Measurements from ENCODE around the gene GPATCH2. TPM values are rescaled to one million over a fixed set of nuclear protein-coding genes. Genes with fewer than 3 reads are reported as not detected.

Gene GPATCH2
- total RNA-seq, 1 donor: 20.6 TPM

GRCh38 chr1:217456261-217456660 lies 174.6 kb downstream of the GPATCH2 start:
- H3K27me3 ChIP-seq (ENCODE audit: insufficient read depth, low read length): no peaks in the 10 kb centered on the region
- no peak overlapping the region for H2AFZ ChIP-seq (ENCODE audit: low read length)
- H3K4me3 ChIP-seq (ENCODE audit: insufficient read depth, low read length): no peak overlapping the region
- no peak for DNase-seq (ENCODE audit: insufficient read length, low spot score, missing footprints)
- no peaks in the 10 kb centered on the region for H3K36me3 ChIP-seq (ENCODE audit: insufficient read depth, low read length)
- H3K4me1 ChIP-seq (ENCODE audit: insufficient read depth, low read length): no peaks in the 10 kb centered on the region
- H4K20me1 ChIP-seq (ENCODE audit: insufficient read depth, low read length): no peaks in the 10 kb centered on the region
- H3K9me3 ChIP-seq (ENCODE audit: low read depth, low read length): no peaks in the 10 kb centered on the region
- no peak overlapping the region for H3K4me2 ChIP-seq (ENCODE audit: insufficient read depth, low read length)
- H3K79me2 ChIP-seq (ENCODE audit: insufficient read depth, low read length): no peaks in the 10 kb centered on the region
- no peak for TF ChIP-seq CTCF (IDR thresholded peaks at IDR 0.05; ENCODE audit: extremely low read depth, low read depth, low read length)
- H3K27ac ChIP-seq (ENCODE audit: low read depth, low read length): no peak overlapping the region

- no peak overlapping the region for H3K27ac ChIP-seq (ENCODE audit: low read depth, low read length)
- H3K79me2 ChIP-seq (ENCODE audit: insufficient read depth, low read length): no peaks in the 10 kb centered on the region
- H3K4me2 ChIP-seq (ENCODE audit: insufficient read depth, low read length): no peak overlapping the region
- no peaks in the 10 kb centered on the region for H3K27me3 ChIP-seq (ENCODE audit: insufficient read depth, low read length)
- H3K9me3 ChIP-seq (ENCODE audit: low read depth, low read length): no peaks in the 10 kb centered on the region
- no peak for TF ChIP-seq CTCF (IDR thresholded peaks at IDR 0.05; ENCODE audit: extremely low read depth, low read depth, low read length)
- H3K36me3 ChIP-seq (ENCODE audit: insufficient read depth, low read length): no peaks in the 10 kb centered on the region
- no peak overlapping the region for H2AFZ ChIP-seq (ENCODE audit: low read length)
- no peaks in the 10 kb centered on the region for H3K4me1 ChIP-seq (ENCODE audit: insufficient read depth, low read length)
- DNase-seq (ENCODE audit: insufficient read length, low spot score, missing footprints): no peak
- H3K4me3 ChIP-seq (ENCODE audit: insufficient read depth, low read length): no peak overlapping the region
- no peaks in the 10 kb centered on the region for H4K20me1 ChIP-seq (ENCODE audit: insufficient read depth, low read length)
Measured at GRCh38 chr1:217453816-217454215, 177.1 kb downstream of the GPATCH2 start.

GRCh38 chr1:217449370-217449769 lies 181.5 kb downstream of the GPATCH2 start:
- Histone ChIP-seq H3K27me3 (ENCODE audit: insufficient read depth, low read length) (no peaks in the 10 kb centered on the region), H4K20me1 (ENCODE audit: insufficient read depth, low read length) (no peaks in the 10 kb centered on the region), H3K4me1 (ENCODE audit: insufficient read depth, low read length) (no peaks in the 10 kb centered on the region), H3K4me2 (ENCODE audit: insufficient read depth, low read length) (no peak overlapping the region), H3K79me2 (ENCODE audit: insufficient read depth, low read length) (no peaks in the 10 kb centered on the region), H3K4me3 (ENCODE audit: insufficient read depth, low read length) (no peak overlapping the region), H2AFZ (ENCODE audit: low read length) (no peak overlapping the region), H3K36me3 (ENCODE audit: insufficient read depth, low read length) (peaks cover 6% of the 10 kb centered on the region), H3K9me3 (ENCODE audit: low read depth, low read length) (no peaks in the 10 kb centered on the region), H3K27ac (ENCODE audit: low read depth, low read length) (no peak overlapping the region)
- no peak for TF ChIP-seq CTCF (IDR thresholded peaks at IDR 0.05; ENCODE audit: extremely low read depth, low read depth, low read length)
- no peak for DNase-seq (ENCODE audit: insufficient read length, low spot score, missing footprints)

- Histone ChIP-seq H3K4me3 (ENCODE audit: insufficient read depth, low read length) (no peak overlapping the region), H4K20me1 (ENCODE audit: insufficient read depth, low read length) (no peaks in the 10 kb centered on the region), H3K4me1 (ENCODE audit: insufficient read depth, low read length) (no peaks in the 10 kb centered on the region), H2AFZ (ENCODE audit: low read length) (no peak overlapping the region), H3K36me3 (ENCODE audit: insufficient read depth, low read length) (peaks cover 6% of the 10 kb centered on the region), H3K27me3 (ENCODE audit: insufficient read depth, low read length) (no peaks in the 10 kb centered on the region), H3K27ac (ENCODE audit: low read depth, low read length) (no peak overlapping the region), H3K79me2 (ENCODE audit: insufficient read depth, low read length) (no peaks in the 10 kb centered on the region), H3K9me3 (ENCODE audit: low read depth, low read length) (no peaks in the 10 kb centered on the region), H3K4me2 (ENCODE audit: insufficient read depth, low read length) (no peak overlapping the region)
- TF ChIP-seq CTCF (IDR thresholded peaks at IDR 0.05; ENCODE audit: extremely low read depth, low read depth, low read length): no peak
- DNase-seq (ENCODE audit: insufficient read length, low spot score, missing footprints): no peak
Measured at GRCh38 chr1:217443845-217444244, 187.0 kb downstream of the GPATCH2 start.

All from osteoblast (primary cell).